ENCODE measurements around the gene BCL2L2. TPM values are rescaled to one million over a fixed set of nuclear protein-coding genes. Genes with fewer than 3 reads are reported as not detected.
A peak's percentile ranks its signal among the peaks of the same experiment; 100 is the strongest.

The BCL2L2 gene
- total and polyA plus RNA-seq, 10 of the 15 experiments (the other 5 are each of a cell fraction or from before 2014, with no cell fraction given), result 1.4 to 14.7 (median 7.1) TPM

DNA sequence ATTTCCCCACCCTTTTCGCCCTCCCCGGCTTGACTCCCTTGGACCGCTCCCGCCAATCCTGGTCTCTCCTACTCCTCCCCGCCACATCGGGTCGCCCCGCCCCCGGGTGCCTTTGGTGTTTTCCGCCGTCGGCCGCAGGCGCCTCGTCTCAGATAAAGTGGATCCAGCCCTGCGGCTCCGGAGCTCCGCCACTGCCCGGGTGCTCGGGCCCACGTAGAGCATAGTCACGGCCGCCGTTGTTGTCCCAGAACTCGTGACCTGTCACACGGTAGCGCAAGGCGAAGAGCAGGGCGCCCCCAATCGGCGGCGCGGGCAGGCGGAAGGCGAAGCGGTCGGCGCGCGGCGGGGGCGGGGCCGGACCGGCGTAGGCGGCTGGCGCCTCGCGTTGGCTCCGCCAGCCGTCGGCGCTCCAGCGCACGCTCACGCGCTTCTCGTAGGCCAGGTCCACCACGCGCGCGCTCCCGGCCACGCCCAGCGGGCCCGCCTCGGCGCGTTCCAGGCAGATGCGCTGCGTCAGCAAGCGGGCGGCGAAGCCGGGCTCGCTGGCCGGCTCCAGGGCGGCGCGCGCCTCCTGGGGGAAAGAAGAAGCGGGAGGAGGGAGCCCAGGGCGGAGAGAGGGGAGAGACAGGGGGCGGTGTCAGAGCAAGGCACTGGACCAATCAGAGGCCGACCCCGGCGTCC lies 5.2 kb upstream of the BCL2L2 start (continued):
- TF ChIP-seq ZNF687 (IDR thresholded peaks at IDR 0.05), result peak; percentile 75
- TF ChIP-seq ESRRA (IDR thresholded peaks at IDR 0.05; ENCODE audit: low read length), result no peak
- TF ChIP-seq HCFC1 (IDR thresholded peaks at IDR 0.05; ENCODE audit: low read length), result peak; percentile 48; the same call in 1 of the 2 replicates
- TF ChIP-seq EGR1 (IDR thresholded peaks at IDR 0.05; ENCODE audit: borderline replicate concordance in 1 of 2, low read depth in 2 of 2, low read length in 2 of 2), result peak; percentile 88 to 95
- TF ChIP-seq, protein P1, sequence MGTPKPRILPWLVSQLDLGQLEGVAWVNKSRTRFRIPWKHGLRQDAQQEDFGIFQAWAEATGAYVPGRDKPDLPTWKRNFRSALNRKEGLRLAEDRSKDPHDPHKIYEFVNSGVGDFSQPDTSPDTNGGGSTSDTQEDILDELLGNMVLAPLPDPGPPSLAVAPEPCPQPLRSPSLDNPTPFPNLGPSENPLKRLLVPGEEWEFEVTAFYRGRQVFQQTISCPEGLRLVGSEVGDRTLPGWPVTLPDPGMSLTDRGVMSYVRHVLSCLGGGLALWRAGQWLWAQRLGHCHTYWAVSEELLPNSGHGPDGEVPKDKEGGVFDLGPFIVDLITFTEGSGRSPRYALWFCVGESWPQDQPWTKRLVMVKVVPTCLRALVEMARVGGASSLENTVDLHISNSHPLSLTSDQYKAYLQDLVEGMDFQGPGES (IDR thresholded peaks at IDR 0.05), result peak; percentile 58; the same call in 1 of the 2 replicates
- TF ChIP-seq TCF7 (IDR thresholded peaks at IDR 0.05; ENCODE audit: borderline replicate concordance), result no peak
- no peak for TF ChIP-seq CUX1 (IDR thresholded peaks at IDR 0.05; ENCODE audit: insufficient replicate concordance, low read depth, low read length)
- peak; percentile 73 for TF ChIP-seq MXI1 (IDR thresholded peaks at IDR 0.05; ENCODE audit: low read depth, low read length)
- no peak for TF ChIP-seq KLF5 (IDR thresholded peaks at IDR 0.05; ENCODE audit: partially characterized antibody)
- no peak for TF ChIP-seq ZNF622 (IDR thresholded peaks at IDR 0.05)
- peak; percentile 37; the same call in 1 of the 2 replicates for TF ChIP-seq RFX5 (IDR thresholded peaks at IDR 0.05; ENCODE audit: low read depth, low read length)
- TF ChIP-seq NBN (IDR thresholded peaks at IDR 0.05), result peak; percentile 50; the same call in 1 of the 2 replicates
- peak; percentile 69; the same call in 1 of the 2 replicates for TF ChIP-seq HDGF (IDR thresholded peaks at IDR 0.05)
- TF ChIP-seq CBFB (IDR thresholded peaks at IDR 0.05; ENCODE audit: low read depth), result no peak
- TF ChIP-seq, protein P2, sequence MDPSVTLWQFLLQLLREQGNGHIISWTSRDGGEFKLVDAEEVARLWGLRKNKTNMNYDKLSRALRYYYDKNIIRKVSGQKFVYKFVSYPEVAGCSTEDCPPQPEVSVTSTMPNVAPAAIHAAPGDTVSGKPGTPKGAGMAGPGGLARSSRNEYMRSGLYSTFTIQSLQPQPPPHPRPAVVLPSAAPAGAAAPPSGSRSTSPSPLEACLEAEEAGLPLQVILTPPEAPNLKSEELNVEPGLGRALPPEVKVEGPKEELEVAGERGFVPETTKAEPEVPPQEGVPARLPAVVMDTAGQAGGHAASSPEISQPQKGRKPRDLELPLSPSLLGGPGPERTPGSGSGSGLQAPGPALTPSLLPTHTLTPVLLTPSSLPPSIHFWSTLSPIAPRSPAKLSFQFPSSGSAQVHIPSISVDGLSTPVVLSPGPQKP (IDR thresholded peaks at IDR 0.05; ENCODE audit: low read depth, low read length), result no peak
- no peak for TF ChIP-seq CBX3 (IDR thresholded peaks at IDR 0.05; ENCODE audit: borderline replicate concordance, low read depth)
- TF ChIP-seq POU2F2 (IDR thresholded peaks at IDR 0.05; ENCODE audit: borderline replicate concordance, low read depth, low read length), result peak; percentile 54; the same call in 1 of the 3 replicates
- no peak for TF ChIP-seq NFIC (IDR thresholded peaks at IDR 0.05; ENCODE audit: low read depth, low read length)
- TF ChIP-seq SUZ12 (IDR thresholded peaks at IDR 0.05; ENCODE audit: unreplicated experiment), result no peak
- peak; percentile 63 for TF ChIP-seq FOXK2 (IDR thresholded peaks at IDR 0.05)

Data from GM12878 (cell line).